HepG2 (cell line): ENCODE results near the gene PTPRF. TPM values are rescaled to one million over a fixed set of nuclear protein-coding genes. Genes with fewer than 3 reads are reported as not detected.

ENCODE experiments used
- CHD2 ChIP-seq: IDR thresholded peaks from 2 replicates; pipeline ENCODE4 v1.6.1; 2011; ENCODE audit warnings: low read depth, low read length, improper control_type of control experiment
- ELF4 ChIP-seq: sonication (generic); formaldehyde crosslinking; IDR thresholded peaks from 2 replicates; pipeline ENCODE4 v1.5.0; 2020; ENCODE audit warnings: missing genetic modification reagents, mild to moderate bottlenecking, moderate library complexity, borderline replicate concordance
- HMG20A ChIP-seq: IDR thresholded peaks from 2 replicates; pipeline ENCODE4 v1.6.1; 2016; ENCODE audit warnings: borderline replicate concordance
- KLF16 ChIP-seq, 2 experiments: sonication (generic) in 1 of 2; formaldehyde crosslinking in 1 of 2; IDR thresholded peaks; 2 replicates each; pipeline versions ENCODE4 v1.6.1 to v1.8.0; 2016 to 2023; ENCODE audit warnings: missing genetic modification reagents in 2 of 2, missing compliant biosample characterization in 1 of 2
- SKIL ChIP-seq: sonication (generic); formaldehyde crosslinking; IDR thresholded peaks from 2 replicates; pipeline ENCODE4 v1.8.0; 2022; ENCODE audit warnings: missing genetic modification reagents, mild to moderate bottlenecking, moderate library complexity, borderline replicate concordance
- ZKSCAN8 ChIP-seq: IDR thresholded peaks from 2 replicates; pipeline ENCODE4 v1.6.1; 2016; ENCODE audit warnings: borderline replicate concordance, missing genetic modification reagents, missing compliant biosample characterization
- ZNF253 ChIP-seq: sonication (generic); formaldehyde crosslinking; IDR thresholded peaks from 2 replicates; pipeline ENCODE4 v1.8.0; 2022; ENCODE audit warnings: mild to moderate bottlenecking, missing genetic modification reagents, borderline replicate concordance
- ZNF292 ChIP-seq: sonication (generic); formaldehyde crosslinking; IDR thresholded peaks from 2 replicates; pipeline ENCODE4 v1.8.1; 2022; ENCODE audit warnings: mild to moderate bottlenecking, low read depth, missing genetic modification reagents, borderline replicate concordance
- ZNF44 ChIP-seq: sonication (generic); formaldehyde crosslinking; IDR thresholded peaks from 2 replicates; pipeline ENCODE4 v1.5.1; 2020; ENCODE audit warnings: mild to moderate bottlenecking, missing genetic modification reagents
- ZNF562 ChIP-seq: sonication (generic); formaldehyde crosslinking; IDR thresholded peaks from 2 replicates; pipeline ENCODE4 v1.8.0; 2022; ENCODE audit warnings: missing genetic modification reagents, borderline replicate concordance
- ZNF709 ChIP-seq: sonication (generic); formaldehyde crosslinking; IDR thresholded peaks from 2 replicates; pipeline ENCODE4 v1.5.0; 2020; ENCODE audit warnings: mild to moderate bottlenecking, missing genetic modification reagents
- ZNF749 ChIP-seq: sonication (generic); formaldehyde crosslinking; IDR thresholded peaks from 2 replicates; pipeline ENCODE4 v1.8.0; 2022; ENCODE audit warnings: mild to moderate bottlenecking, missing genetic modification reagents, moderate library complexity, borderline replicate concordance
- ZNF75D ChIP-seq: sonication (generic); formaldehyde crosslinking; IDR thresholded peaks from 2 replicates; pipeline ENCODE4 v1.8.1; 2023; ENCODE audit warnings: missing genetic modification reagents, mild to moderate bottlenecking, borderline replicate concordance
- ZNF792 ChIP-seq: IDR thresholded peaks from 2 replicates; pipeline ENCODE4 v1.6.1; 2016
- ZSCAN9 ChIP-seq: IDR thresholded peaks from 2 replicates; pipeline ENCODE4 v1.6.1; 2016; ENCODE audit warnings: borderline replicate concordance
- polyA plus RNA-seq, 8 experiments: library from polyadenylated mRNA; depleted of rRNA in 3 of 8; stranded (reverse) in 7 of 8; unstranded in 1 of 8; fragments of >200 nt; fragmentation: Illumina TruSeq in 4 of 8; extraction: Trizol in 4 of 8; gene quantifications; 2 replicates each; pipeline versions ENCODE4 v1.2.1 to v1.2.3, GENCODE V29; 2011 to 2016; ENCODE audit warnings: low read depth in 4 of 8, missing spikeins in 1 of 8, mixed read lengths in 1 of 8; ENCODE audit not compliant: insufficient read depth in 1 of 8
- total RNA-seq, 5 experiments: library from RNA; depleted of rRNA; stranded (reverse); fragments of >200 nt; fragmentation: Illumina TruSeq; extraction: Trizol; gene quantifications; 2 replicates each; pipeline ENCODE4 v1.2.3, GENCODE V29; 2016; ENCODE audit warnings: low read depth in 1 of 5
- TF ChIP-seq, protein P1 (sequence below): sonication (generic); formaldehyde crosslinking; IDR thresholded peaks from 2 replicates; pipeline ENCODE4 v1.4.0; 2020; ENCODE audit warnings: mild to moderate bottlenecking, missing genetic modification reagents
- TF ChIP-seq, protein P2 (sequence below): sonication (generic); formaldehyde crosslinking; IDR thresholded peaks from 2 replicates; pipeline ENCODE4 v1.4.0; 2020; ENCODE audit warnings: missing genetic modification reagents, borderline replicate concordance

PTPRF gene
- total and polyA plus RNA-seq, 2 of the 13 experiments (the other 11 are each of a cell fraction or from before 2014, with no cell fraction given), result 55.9 to 167 TPM

- TF ChIP-seq, protein P1, sequence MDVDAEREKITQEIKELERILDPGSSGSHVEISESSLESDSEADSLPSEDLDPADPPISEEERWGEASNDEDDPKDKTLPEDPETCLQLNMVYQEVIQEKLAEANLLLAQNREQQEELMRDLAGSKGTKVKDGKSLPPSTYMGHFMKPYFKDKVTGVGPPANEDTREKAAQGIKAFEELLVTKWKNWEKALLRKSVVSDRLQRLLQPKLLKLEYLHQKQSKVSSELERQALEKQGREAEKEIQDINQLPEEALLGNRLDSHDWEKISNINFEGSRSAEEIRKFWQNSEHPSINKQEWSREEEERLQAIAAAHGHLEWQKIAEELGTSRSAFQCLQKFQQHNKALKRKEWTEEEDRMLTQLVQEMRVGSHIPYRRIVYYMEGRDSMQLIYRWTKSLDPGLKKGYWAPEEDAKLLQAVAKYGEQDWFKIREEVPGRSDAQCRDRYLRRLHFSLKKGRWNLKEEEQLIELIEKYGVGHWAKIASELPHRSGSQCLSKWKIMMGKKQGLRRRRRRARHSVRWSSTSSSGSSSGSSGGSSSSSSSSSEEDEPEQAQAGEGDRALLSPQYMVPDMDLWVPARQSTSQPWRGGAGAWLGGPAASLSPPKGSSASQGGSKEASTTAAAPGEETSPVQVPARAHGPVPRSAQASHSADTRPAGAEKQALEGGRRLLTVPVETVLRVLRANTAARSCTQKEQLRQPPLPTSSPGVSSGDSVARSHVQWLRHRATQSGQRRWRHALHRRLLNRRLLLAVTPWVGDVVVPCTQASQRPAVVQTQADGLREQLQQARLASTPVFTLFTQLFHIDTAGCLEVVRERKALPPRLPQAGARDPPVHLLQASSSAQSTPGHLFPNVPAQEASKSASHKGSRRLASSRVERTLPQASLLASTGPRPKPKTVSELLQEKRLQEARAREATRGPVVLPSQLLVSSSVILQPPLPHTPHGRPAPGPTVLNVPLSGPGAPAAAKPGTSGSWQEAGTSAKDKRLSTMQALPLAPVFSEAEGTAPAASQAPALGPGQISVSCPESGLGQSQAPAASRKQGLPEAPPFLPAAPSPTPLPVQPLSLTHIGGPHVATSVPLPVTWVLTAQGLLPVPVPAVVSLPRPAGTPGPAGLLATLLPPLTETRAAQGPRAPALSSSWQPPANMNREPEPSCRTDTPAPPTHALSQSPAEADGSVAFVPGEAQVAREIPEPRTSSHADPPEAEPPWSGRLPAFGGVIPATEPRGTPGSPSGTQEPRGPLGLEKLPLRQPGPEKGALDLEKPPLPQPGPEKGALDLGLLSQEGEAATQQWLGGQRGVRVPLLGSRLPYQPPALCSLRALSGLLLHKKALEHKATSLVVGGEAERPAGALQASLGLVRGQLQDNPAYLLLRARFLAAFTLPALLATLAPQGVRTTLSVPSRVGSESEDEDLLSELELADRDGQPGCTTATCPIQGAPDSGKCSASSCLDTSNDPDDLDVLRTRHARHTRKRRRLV (CRISPR knock-in tag), result no peak
- no peak for TF ChIP-seq ZKSCAN8 (CRISPR knock-in tag)
- TF ChIP-seq HMG20A (CRISPR knock-in tag), result peak; percentile 58; the same call in 1 of the 2 replicates
- no peak for TF ChIP-seq ZNF75D (CRISPR knock-in tag)
- TF ChIP-seq ZNF562 (CRISPR knock-in tag), result no peak
- no peak for TF ChIP-seq ZNF749 (CRISPR knock-in tag)
- no peak for TF ChIP-seq ZNF292
- TF ChIP-seq ZNF709, result no peak
- TF ChIP-seq SKIL (CRISPR knock-in tag), result no peak
- no peak for TF ChIP-seq ZSCAN9 (CRISPR knock-in tag)
- TF ChIP-seq ELF4 (CRISPR knock-in tag), result no peak
- no peak for TF ChIP-seq ZNF44 (CRISPR knock-in tag)
- TF ChIP-seq ZNF792 (CRISPR knock-in tag), result no peak
- no peak for TF ChIP-seq ZNF253 (CRISPR knock-in tag)
- no peak for TF ChIP-seq CHD2
- TF ChIP-seq, protein P2, sequence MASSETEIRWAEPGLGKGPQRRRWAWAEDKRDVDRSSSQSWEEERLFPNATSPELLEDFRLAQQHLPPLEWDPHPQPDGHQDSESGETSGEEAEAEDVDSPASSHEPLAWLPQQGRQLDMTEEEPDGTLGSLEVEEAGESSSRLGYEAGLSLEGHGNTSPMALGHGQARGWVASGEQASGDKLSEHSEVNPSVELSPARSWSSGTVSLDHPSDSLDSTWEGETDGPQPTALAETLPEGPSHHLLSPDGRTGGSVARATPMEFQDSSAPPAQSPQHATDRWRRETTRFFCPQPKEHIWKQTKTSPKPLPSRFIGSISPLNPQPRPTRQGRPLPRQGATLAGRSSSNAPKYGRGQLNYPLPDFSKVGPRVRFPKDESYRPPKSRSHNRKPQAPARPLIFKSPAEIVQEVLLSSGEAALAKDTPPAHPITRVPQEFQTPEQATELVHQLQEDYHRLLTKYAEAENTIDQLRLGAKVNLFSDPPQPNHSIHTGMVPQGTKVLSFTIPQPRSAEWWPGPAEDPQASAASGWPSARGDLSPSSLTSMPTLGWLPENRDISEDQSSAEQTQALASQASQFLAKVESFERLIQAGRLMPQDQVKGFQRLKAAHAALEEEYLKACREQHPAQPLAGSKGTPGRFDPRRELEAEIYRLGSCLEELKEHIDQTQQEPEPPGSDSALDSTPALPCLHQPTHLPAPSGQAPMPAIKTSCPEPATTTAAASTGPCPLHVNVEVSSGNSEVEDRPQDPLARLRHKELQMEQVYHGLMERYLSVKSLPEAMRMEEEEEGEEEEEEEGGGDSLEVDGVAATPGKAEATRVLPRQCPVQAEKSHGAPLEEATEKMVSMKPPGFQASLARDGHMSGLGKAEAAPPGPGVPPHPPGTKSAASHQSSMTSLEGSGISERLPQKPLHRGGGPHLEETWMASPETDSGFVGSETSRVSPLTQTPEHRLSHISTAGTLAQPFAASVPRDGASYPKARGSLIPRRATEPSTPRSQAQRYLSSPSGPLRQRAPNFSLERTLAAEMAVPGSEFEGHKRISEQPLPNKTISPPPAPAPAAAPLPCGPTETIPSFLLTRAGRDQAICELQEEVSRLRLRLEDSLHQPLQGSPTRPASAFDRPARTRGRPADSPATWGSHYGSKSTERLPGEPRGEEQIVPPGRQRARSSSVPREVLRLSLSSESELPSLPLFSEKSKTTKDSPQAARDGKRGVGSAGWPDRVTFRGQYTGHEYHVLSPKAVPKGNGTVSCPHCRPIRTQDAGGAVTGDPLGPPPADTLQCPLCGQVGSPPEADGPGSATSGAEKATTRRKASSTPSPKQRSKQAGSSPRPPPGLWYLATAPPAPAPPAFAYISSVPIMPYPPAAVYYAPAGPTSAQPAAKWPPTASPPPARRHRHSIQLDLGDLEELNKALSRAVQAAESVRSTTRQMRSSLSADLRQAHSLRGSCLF, result no peak
- TF ChIP-seq KLF16 (CRISPR knock-in tag; IDR thresholded peaks at IDR 0.05), result no peak
Observed at GRCh38 chr1:43522776-43523480, 7.8 kb upstream of the PTPRF start (continued).
